OCI-LY7 (cell line): Measurements from ENCODE around the gene KCNMB2. TPM values are rescaled to one million over a fixed set of nuclear protein-coding genes. Genes with fewer than 3 reads are reported as not detected.

ENCODE experiments used
- BruUV-seq: library from RNA; stranded (reverse); fragments of 400-500 nt; replicated peaks from 2 replicates; lab custom pipeline; 2021; lab: Mats Ljungman, UMichigan
- CTCF ChIA-PET: fragments of 300-600 bp; sonication (Branson Sonifier 250); formaldehyde crosslinking; loops from one replicate; lab custom pipeline; 2022; ENCODE audit warnings: antibody characterized with exemption; ENCODE audit not compliant: unreplicated experiment; lab: Charles Lee
- POLR2A ChIA-PET: fragments of 300-600 bp; sonication (Branson Sonifier 250); formaldehyde crosslinking; loops from one replicate; lab custom pipeline; 2022; ENCODE audit warnings: antibody characterized with exemption; lab: Charles Lee
- DNase-seq: peaks from one replicate; pipeline ENCODE4 v3.0.0-alpha.2; 2015; ENCODE audit warnings: low spot score
- H2AFZ ChIP-seq: fragments of 200-600 bp; sonication (generic), shearing (Covaris generic); 2 replicates; pipeline ENCODE4 v1.6.1; 2014; ENCODE audit warnings: mild to moderate bottlenecking, antibody characterized with exemption, low read length, moderate library complexity
- H3K27ac ChIP-seq: fragments of 200-600 bp; sonication (generic); 2 replicates; pipeline ENCODE4 v1.5.1; 2014; ENCODE audit warnings: mixed run types, low read depth, mild to moderate bottlenecking, moderate library complexity, low read length, inconsistent platforms; ENCODE audit not compliant: poor library complexity, severe bottlenecking
- H3K36me3 ChIP-seq: fragments of 200-600 bp; sonication (generic); 2 replicates; pipeline ENCODE4 v1.6.1; 2014; ENCODE audit warnings: mild to moderate bottlenecking, antibody characterized with exemption, low read length, moderate library complexity, mixed read lengths; ENCODE audit not compliant: insufficient read depth
- H3K4me1 ChIP-seq: fragments of 200-600 bp; sonication (generic); 2 replicates; pipeline ENCODE4 v1.5.1; 2014; ENCODE audit warnings: mild to moderate bottlenecking, low read length; ENCODE audit not compliant: insufficient read depth, poor library complexity, severe bottlenecking
- H3K4me2 ChIP-seq: fragments of 200-600 bp; sonication (generic); 2 replicates; pipeline ENCODE4 v1.6.1; 2014; ENCODE audit warnings: mild to moderate bottlenecking, low read length
- H3K4me3 ChIP-seq: fragments of 200-600 bp; sonication (generic); 2 replicates; pipeline ENCODE4 v1.5.1; 2014; ENCODE audit warnings: mild to moderate bottlenecking, low read depth, low read length; ENCODE audit not compliant: poor library complexity, severe bottlenecking
- H3K79me2 ChIP-seq: fragments of 200-600 bp; sonication (generic); 2 replicates; pipeline ENCODE4 v1.6.1; 2016; ENCODE audit warnings: low read depth, mild to moderate bottlenecking, low read length, moderate library complexity, mixed read lengths; ENCODE audit not compliant: insufficient read depth
- H3K9me2 ChIP-seq: fragments of 200-600 bp; sonication (generic); 2 replicates; pipeline ENCODE4 v1.6.1; 2016; ENCODE audit warnings: mild to moderate bottlenecking, low read length, mixed read lengths; ENCODE audit not compliant: insufficient read depth
- H3K9me3 ChIP-seq: fragments of 200-600 bp; sonication (generic); 2 replicates; pipeline ENCODE4 v1.6.1; 2014; ENCODE audit warnings: mild to moderate bottlenecking, mixed run types, low read length, mixed read lengths
- H4K20me1 ChIP-seq: fragments of 200-600 bp; sonication (generic); 2 replicates; pipeline ENCODE4 v1.6.1; 2014; ENCODE audit warnings: mild to moderate bottlenecking, antibody characterized with exemption, low read length, moderate library complexity, mixed read lengths; ENCODE audit not compliant: insufficient read depth
- EZH2phosphoT487 ChIP-seq: fragments of 200-600 bp; sonication (generic); IDR thresholded peaks from 2 replicates; pipeline ENCODE4 v1.6.1; 2018; ENCODE audit warnings: low read depth, borderline replicate concordance, mild to moderate bottlenecking, mixed run types, antibody characterized with exemption, low read length, moderate library complexity, mixed read lengths
- intact Hi-C: fragments of 100-400 bp; cut with micrococcal nuclease; formaldehyde crosslinking; loops from one replicate; pipeline ENCODE4 v1.10.0; 2022; ENCODE audit not compliant: unreplicated experiment
- total RNA-seq, 2 experiments: library from RNA; depleted of rRNA in 1 of 2; stranded (reverse); fragments of >200 nt in 1 of 2; shearing (Covaris generic) in 1 of 2; gene quantifications; 2 replicates each; pipeline ENCODE4 v1.2.3, GENCODE V29; 2014 to 2022
- TF ChIP-seq, protein P1 (sequence below): fragments of 200-600 bp; sonication (generic); conservative IDR thresholded peaks from 2 replicates; pipeline ENCODE4 v1.5.1; 2014; ENCODE audit warnings: mild to moderate bottlenecking, antibody characterized with exemption, low read length, moderate library complexity, mixed read lengths

KCNMB2 gene
- total RNA-seq, 2 experiments from 2014 or later: not detected

DNA sequence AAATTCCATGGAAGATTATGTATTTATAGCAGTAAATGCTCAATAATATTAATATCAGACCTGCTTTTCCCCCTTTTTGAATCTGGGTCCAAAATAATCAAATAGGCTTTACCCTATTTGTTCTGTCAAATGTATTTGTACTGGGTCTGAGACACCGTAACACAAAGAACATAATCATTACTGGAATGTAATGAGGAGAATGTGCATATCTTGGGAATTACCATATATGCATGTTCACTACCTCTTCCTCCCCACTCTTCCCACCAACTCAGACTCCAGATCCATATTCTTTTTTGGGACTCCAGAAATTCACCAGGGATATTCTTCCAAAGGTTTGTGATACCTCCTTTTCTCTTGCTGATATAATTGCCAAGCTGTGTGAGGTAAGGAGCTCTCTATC is 237.1 kb downstream of the KCNMB2 start:
- no peaks in the 10 kb centered on the region for H3K9me3 ChIP-seq
- ChIA-PET CTCF (no interaction called here), POLR2A (no interaction called here)
- TF ChIP-seq, protein P1, sequence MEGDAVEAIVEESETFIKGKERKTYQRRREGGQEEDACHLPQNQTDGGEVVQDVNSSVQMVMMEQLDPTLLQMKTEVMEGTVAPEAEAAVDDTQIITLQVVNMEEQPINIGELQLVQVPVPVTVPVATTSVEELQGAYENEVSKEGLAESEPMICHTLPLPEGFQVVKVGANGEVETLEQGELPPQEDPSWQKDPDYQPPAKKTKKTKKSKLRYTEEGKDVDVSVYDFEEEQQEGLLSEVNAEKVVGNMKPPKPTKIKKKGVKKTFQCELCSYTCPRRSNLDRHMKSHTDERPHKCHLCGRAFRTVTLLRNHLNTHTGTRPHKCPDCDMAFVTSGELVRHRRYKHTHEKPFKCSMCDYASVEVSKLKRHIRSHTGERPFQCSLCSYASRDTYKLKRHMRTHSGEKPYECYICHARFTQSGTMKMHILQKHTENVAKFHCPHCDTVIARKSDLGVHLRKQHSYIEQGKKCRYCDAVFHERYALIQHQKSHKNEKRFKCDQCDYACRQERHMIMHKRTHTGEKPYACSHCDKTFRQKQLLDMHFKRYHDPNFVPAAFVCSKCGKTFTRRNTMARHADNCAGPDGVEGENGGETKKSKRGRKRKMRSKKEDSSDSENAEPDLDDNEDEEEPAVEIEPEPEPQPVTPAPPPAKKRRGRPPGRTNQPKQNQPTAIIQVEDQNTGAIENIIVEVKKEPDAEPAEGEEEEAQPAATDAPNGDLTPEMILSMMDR: no peak
- H4K20me1 ChIP-seq: no peaks in the 10 kb centered on the region
- no peak overlapping the region for H3K27ac ChIP-seq
- H3K36me3 ChIP-seq: no peaks in the 10 kb centered on the region
- no peaks in the 10 kb centered on the region for H3K9me2 ChIP-seq
- H3K4me2 ChIP-seq: no peak overlapping the region
- H3K4me1 ChIP-seq: no peaks in the 10 kb centered on the region
- no TSS peak for BruUV-seq
- H3K4me3 ChIP-seq: no peak overlapping the region
- H3K79me2 ChIP-seq: no peaks in the 10 kb centered on the region
- no peak for DNase-seq
- intact Hi-C loops: no loop called here
- no peak overlapping the region for H2AFZ ChIP-seq

DNA sequence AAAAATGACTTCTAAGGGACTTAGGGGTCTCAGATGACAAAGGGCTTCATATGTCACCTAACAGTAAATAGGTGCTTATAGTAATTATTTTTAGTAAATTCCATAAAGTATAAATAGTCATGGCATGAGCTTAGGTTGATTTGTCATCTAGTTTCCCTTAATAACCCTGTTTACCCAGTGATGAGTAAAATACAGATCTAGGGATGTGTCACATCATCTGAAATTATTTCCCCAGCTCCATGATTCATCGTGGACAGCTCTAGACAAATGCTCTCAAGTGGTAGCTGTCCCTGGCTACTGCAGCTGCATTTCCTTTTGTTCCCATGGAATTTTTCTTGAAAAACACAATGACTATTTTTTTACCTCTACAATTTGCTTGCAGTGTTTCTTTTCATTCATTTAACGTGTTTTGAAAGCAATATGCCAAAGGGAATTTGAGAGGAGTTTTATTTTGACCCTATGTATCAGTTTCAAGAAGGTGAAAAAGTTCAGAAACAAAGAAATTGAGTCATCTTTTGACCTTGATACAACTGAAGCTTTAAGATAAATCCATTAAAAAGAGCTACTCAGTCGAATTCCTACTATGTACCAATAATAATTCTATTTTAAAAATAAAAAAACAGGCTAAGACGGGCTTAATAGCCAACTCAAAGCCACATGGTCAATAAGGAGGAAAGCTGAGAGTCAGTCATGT is 241.6 kb downstream of the KCNMB2 start:
- Histone ChIP-seq H3K9me3 (no peaks in the 10 kb centered on the region), H2AFZ (no peak overlapping the region), H3K4me2 (no peak overlapping the region), H3K4me1 (no peaks in the 10 kb centered on the region), H3K9me2 (no peaks in the 10 kb centered on the region), H3K27ac (no peak overlapping the region), H3K36me3 (no peaks in the 10 kb centered on the region), H3K79me2 (no peaks in the 10 kb centered on the region), H3K4me3 (no peak overlapping the region), H4K20me1 (no peaks in the 10 kb centered on the region)
- ChIA-PET POLR2A (interaction anchor here (0.6 to 1.3 kb wide), 3 partner anchors 16 to 1274 kb away, joined by 3 read pairs; no protein-coding TSS in a partner anchor), CTCF (no interaction called here)
- no peak for DNase-seq
- intact Hi-C loops: no loop called here
- TF ChIP-seq, protein P1: no peak
- no peak for TF ChIP-seq EZH2phosphoT487
- no TSS peak for BruUV-seq

- intact Hi-C loops: no loop called here
- DNase-seq: no peak
- Histone ChIP-seq H3K27ac (no peak overlapping the region), H2AFZ (no peak overlapping the region), H3K9me2 (no peaks in the 10 kb centered on the region), H3K4me3 (no peak overlapping the region), H3K36me3 (no peaks in the 10 kb centered on the region), H3K4me2 (no peak overlapping the region), H3K9me3 (no peaks in the 10 kb centered on the region), H4K20me1 (no peaks in the 10 kb centered on the region), H3K4me1 (no peaks in the 10 kb centered on the region), H3K79me2 (no peaks in the 10 kb centered on the region)
- POLR2A ChIA-PET: no interaction called here
- no peak for TF ChIP-seq EZH2phosphoT487
- TF ChIP-seq, protein P1: no peak
- CTCF ChIA-PET: no interaction called here
- no TSS peak for BruUV-seq
Measured at GRCh38 chr3:178778589-178778988, 242.4 kb downstream of the KCNMB2 start.
